NCI-H524 (cell line): Measurements from ENCODE around the gene PNKD.

Experiments
- DNase-seq, 2 experiments: peaks; one replicate each; lab custom pipeline; 2025; lab: John Stamatoyannopoulos, UW

PNKD gene

GRCh38 chr2:218256612-218257350 lies 13.5 kb upstream of the PNKD start:
- DNase-seq, result no peak

- DNase-seq, result no peak
Observed at GRCh38 chr2:218257390-218257981, 12.8 kb upstream of the PNKD start.

GRCh38 chr2:218259099-218259961 lies 11.0 kb upstream of the PNKD start:
- no peak for DNase-seq

- DNase-seq, result no peak
Observed at GRCh38 chr2:218260166-218260565, 10.2 kb upstream of the PNKD start.

GRCh38 chr2:218260742-218261422 lies 9.4 kb upstream of the PNKD start, which contains the start of gene GPBAR1:
TSS of gene GPBAR1 (plus strand) at chr2:218261015. CDS start at chr2:218262725, 1,710 bp downstream.
- no peak for DNase-seq

GRCh38 chr2:218261423-218262236 lies 8.7 kb upstream of the PNKD start:
- DNase-seq, result no peak

- no peak for DNase-seq
Observed at GRCh38 chr2:218262237-218262600, 8.1 kb upstream of the PNKD start.

- DNase-seq, result no peak
Observed at GRCh38 chr2:218262631-218263586, 7.4 kb upstream of the PNKD start.

- DNase-seq, result no peak
Observed at GRCh38 chr2:218263817-218264641, 6.3 kb upstream of the PNKD start.

- no peak for DNase-seq
Observed at GRCh38 chr2:218264773-218265561, 5.4 kb upstream of the PNKD start.

GRCh38 chr2:218265626-218266025 lies 4.7 kb upstream of the PNKD start:
- no peak for DNase-seq

GRCh38 chr2:218266316-218266979 lies 3.9 kb upstream of the PNKD start:
- DNase-seq, result no peak

GRCh38 chr2:218267259-218267658 lies 3.1 kb upstream of the PNKD start:
- no peak for DNase-seq

GRCh38 chr2:218270721-218271486 lies 585 bp downstream of the PNKD start:
- DNase-seq, result peak in 1 of 2 experiments; percentile 57

- no peak for DNase-seq
Observed at GRCh38 chr2:218271487-218271797, 1.1 kb downstream of the PNKD start.

- DNase-seq, result no peak
Observed at GRCh38 chr2:218271865-218272530, 1.7 kb downstream of the PNKD start.
